Measurements from ENCODE around the gene IL24. TPM values are rescaled to one million over a fixed set of nuclear protein-coding genes. Genes with fewer than 3 reads are reported as not detected.
A peak's percentile ranks its signal among the peaks of the same experiment; 100 is the strongest.

Gene IL24
- total RNA-seq, 1 experiment from 2014 or later: 0.58 TPM

GRCh38 chr1:206863266-206863665 is 34.0 kb upstream of the IL24 start:
- intact Hi-C loops (cut with micrococcal nuclease): loop anchor here (2.0 kb wide), 1 partner anchor 216 kb away; no protein-coding TSS in a partner anchor
- ChIA-PET POLR2A (interaction anchor here (1.0 to 3.7 kb wide), 3 partner anchors 25 to 46 kb away, joined by 3 to 30 read pairs (median 4); no protein-coding TSS in a partner anchor), CTCF (interaction anchor here (0.6 to 7.6 kb wide), 11 partner anchors 10 to 795 kb away, joined by 3 to 89 read pairs (median 21); partner anchors contain the start of gene IL24)
- Mint-ChIP-seq H3K9me3 (ENCODE audit: unreplicated experiment) (no peaks in the 10 kb centered on the region), H3K27me3 (ENCODE audit: insufficient read depth, unreplicated experiment) (peaks cover 18% of the 10 kb centered on the region), H3K4me3 (ENCODE audit: unreplicated experiment) (no peak overlapping the region), H3K4me1 (ENCODE audit: insufficient read depth, unreplicated experiment) (peaks cover 32% of the 10 kb centered on the region), H3K36me3 (ENCODE audit: insufficient read depth, unreplicated experiment) (no peaks in the 10 kb centered on the region), H3K27ac (ENCODE audit: low read depth, unreplicated experiment) (no peak overlapping the region)
- no TSS peak for BruUV-seq (replicated peaks)
- TF ChIP-seq CTCF (IDR thresholded peaks at IDR 0.05; ENCODE audit: unreplicated experiment): no peak
- DNase-seq (ENCODE audit: unreplicated experiment): no peak

- ChIA-PET CTCF (interaction anchor here (0.6 to 7.6 kb wide), 57 partner anchors 9 to 395 kb away, joined by 3 to 89 read pairs (median 6); partner anchors contain the start of genes IKBKE, IL10 and IL24), POLR2A (interaction anchor here (0.7 to 3.8 kb wide), 13 partner anchors 15 to 188 kb away, joined by 3 to 38 read pairs (median 9); partner anchors contain the start of gene PFKFB2)
- DNase-seq (ENCODE audit: unreplicated experiment): peak; percentile 100
- Mint-ChIP-seq H3K36me3 (ENCODE audit: insufficient read depth, unreplicated experiment) (no peaks in the 10 kb centered on the region), H3K4me3 (ENCODE audit: unreplicated experiment) (no peak within 1 kb of the TSS), H3K9me3 (ENCODE audit: unreplicated experiment) (no peaks in the 10 kb centered on the region), H3K27me3 (ENCODE audit: insufficient read depth, unreplicated experiment) (peaks cover 18% of the 10 kb centered on the region), H3K4me1 (ENCODE audit: insufficient read depth, unreplicated experiment) (peaks cover 32% of the 10 kb centered on the region), H3K27ac (ENCODE audit: low read depth, unreplicated experiment) (no peak within 1 kb of the TSS)
- TF ChIP-seq CTCF (IDR thresholded peaks at IDR 0.05; ENCODE audit: unreplicated experiment): peak; percentile 100
- intact Hi-C loops (cut with micrococcal nuclease): loop anchor here (1.0 kb wide), 4 partner anchors 25 to 126 kb away; no protein-coding TSS in a partner anchor
- BruUV-seq (replicated peaks): no TSS peak
Observed at GRCh38 chr1:206864939-206865671, 32.1 kb upstream of the IL24 start, which contains the start of gene IL20. IL20 (plus strand) TSS chr1:206865623; CDS start chr1:206865853, 230 bp downstream.

GRCh38 chr1:206866062-206866461 is 31.2 kb upstream of the IL24 start:
- H3K4me3 Mint-ChIP-seq (ENCODE audit: unreplicated experiment): no peak overlapping the region
- no peaks in the 10 kb centered on the region for H3K36me3 Mint-ChIP-seq (ENCODE audit: insufficient read depth, unreplicated experiment)
- H3K9me3 Mint-ChIP-seq (ENCODE audit: unreplicated experiment): no peaks in the 10 kb centered on the region
- H3K27me3 Mint-ChIP-seq (ENCODE audit: insufficient read depth, unreplicated experiment): peaks cover 8% of the 10 kb centered on the region
- ChIA-PET CTCF (interaction anchor here (0.5 to 7.6 kb wide), 17 partner anchors 11 to 277 kb away, joined by 3 to 89 read pairs (median 16); partner anchors contain the start of gene IL24), POLR2A (interaction anchor here (1.2 to 3.8 kb wide), 8 partner anchors 17 to 43 kb away, joined by 3 to 38 read pairs (median 9); no protein-coding TSS in a partner anchor)
- no peak overlapping the region for H3K27ac Mint-ChIP-seq (ENCODE audit: low read depth, unreplicated experiment)
- intact Hi-C loops (cut with micrococcal nuclease): no loop called here
- no peak for TF ChIP-seq CTCF (IDR thresholded peaks at IDR 0.05; ENCODE audit: unreplicated experiment)
- peaks cover 32% of the 10 kb centered on the region for H3K4me1 Mint-ChIP-seq (ENCODE audit: insufficient read depth, unreplicated experiment)
- DNase-seq (ENCODE audit: unreplicated experiment): peak; percentile 51
- BruUV-seq (replicated peaks): no TSS peak

GRCh38 chr1:206867239-206867638 is 30.0 kb upstream of the IL24 start:
- CTCF ChIA-PET: interaction anchor here (0.6 to 4.4 kb wide), 11 partner anchors 11 to 141 kb away, joined by 3 to 37 read pairs (median 5); no protein-coding TSS in a partner anchor
- no TSS peak for BruUV-seq (replicated peaks)
- no peaks in the 10 kb centered on the region for H3K9me3 Mint-ChIP-seq (ENCODE audit: unreplicated experiment)
- peak; percentile 60 for DNase-seq (ENCODE audit: unreplicated experiment)
- intact Hi-C loops (cut with micrococcal nuclease): no loop called here
- TF ChIP-seq CTCF (IDR thresholded peaks at IDR 0.05; ENCODE audit: unreplicated experiment): no peak
- H3K4me3 Mint-ChIP-seq (ENCODE audit: unreplicated experiment): no peak overlapping the region
- no peaks in the 10 kb centered on the region for H3K36me3 Mint-ChIP-seq (ENCODE audit: insufficient read depth, unreplicated experiment)
- peak overlapping the region; percentile 0 for H3K27ac Mint-ChIP-seq (ENCODE audit: low read depth, unreplicated experiment)
- POLR2A ChIA-PET: interaction anchor here (0.8 to 3.8 kb wide), 6 partner anchors 17 to 46 kb away, joined by 3 to 38 read pairs (median 3); no protein-coding TSS in a partner anchor
- H3K27me3 Mint-ChIP-seq (ENCODE audit: insufficient read depth, unreplicated experiment): no peaks in the 10 kb centered on the region
- H3K4me1 Mint-ChIP-seq (ENCODE audit: insufficient read depth, unreplicated experiment): peaks cover 32% of the 10 kb centered on the region

Measured in MCF 10A (cell line).